ENCODE results near the gene AMMECR1.
"Not testable (repeated sequence)": the region's sequence is repeated elsewhere in the genome, so short reads cannot be mapped to it uniquely, and the experiment has no call there.

Gene AMMECR1

DNA sequence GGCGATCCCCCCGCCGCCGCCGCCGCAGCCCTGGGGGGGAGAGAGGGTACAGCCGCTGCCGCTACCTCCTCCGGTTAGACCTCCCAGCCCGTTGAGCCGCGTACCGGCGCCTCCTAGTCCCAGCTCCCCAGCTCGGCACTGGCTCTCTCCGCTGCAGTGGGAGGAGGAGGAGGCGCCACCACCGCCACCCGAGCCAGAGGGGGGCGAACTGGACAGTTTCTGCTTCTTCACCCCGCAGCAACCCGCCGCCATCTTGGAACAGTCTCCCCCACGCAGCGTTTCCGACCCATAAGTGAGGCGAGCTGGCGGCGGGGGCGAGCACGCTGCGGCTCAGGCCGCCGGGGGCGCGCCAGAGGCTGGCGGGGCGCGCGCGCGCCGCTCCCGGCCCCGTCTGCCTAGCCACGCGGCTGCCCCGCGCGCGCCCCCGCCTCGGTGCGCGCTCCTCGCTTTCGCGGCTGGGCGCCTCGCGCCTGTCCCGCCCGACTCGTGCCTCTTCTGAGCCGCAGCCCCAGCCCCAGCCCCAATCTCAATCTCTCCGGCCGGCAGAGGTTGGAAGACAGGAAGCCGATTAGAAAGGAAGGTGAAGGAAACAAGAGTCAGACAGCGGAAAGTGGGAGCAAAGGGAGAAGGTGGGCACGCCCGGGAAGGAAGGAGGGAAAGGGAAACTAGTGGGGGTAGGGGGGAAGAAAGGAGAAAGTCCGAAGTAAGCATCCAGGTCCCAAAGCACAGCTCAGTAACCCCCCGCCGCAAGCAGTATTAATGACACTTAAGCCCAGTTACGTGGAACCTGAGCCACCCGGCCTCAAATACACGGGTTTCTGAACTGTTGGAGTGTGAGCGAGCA lies at the start of gene AMMECR1:
TSS of gene AMMECR1 (minus strand) at position 266 of the 844 bp plus-strand sequence. CDS start at position 252, 14 bp downstream.
- DNase-seq, result peak; percentile 85

DNA sequence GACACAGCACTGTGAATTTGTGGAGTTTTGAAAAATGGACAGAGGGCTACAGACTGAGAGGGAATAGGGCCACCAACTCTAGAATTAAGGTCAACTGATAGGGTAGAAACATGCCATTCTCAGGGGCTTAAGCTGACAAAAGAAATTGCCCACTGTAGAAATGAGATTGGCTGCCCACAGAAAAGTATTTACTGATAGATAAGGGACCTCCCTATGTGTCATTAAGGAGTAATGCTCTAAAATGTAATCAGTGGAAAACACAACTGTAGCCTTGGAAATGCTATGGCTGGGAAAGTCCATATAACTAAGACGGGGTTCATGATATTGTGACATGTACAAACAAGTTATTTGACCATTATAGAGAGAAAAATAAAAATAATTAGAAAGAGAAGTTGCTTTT lies 45.4 kb upstream of the AMMECR1 start:
- DNase-seq, result no peak

DNA sequence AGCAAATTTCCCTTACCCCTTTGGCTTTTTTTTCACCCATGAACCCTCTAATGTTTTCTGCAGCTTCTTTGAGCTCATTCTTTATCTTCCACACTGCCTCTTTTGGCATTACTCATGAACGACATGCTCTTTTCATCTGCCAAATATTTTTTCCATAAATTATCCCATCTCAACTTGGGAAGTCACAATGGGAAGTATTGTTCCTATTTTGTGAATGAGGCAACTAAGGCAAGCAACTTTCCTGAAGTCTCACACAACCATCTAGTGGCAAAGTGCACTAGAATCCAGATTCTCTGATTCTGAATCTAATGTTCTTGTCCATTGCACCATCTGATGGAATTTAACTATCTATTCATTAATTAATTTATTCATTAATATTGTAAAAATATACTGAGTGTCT lies 41.4 kb upstream of the AMMECR1 start:
- DNase-seq, result no peak

DNA sequence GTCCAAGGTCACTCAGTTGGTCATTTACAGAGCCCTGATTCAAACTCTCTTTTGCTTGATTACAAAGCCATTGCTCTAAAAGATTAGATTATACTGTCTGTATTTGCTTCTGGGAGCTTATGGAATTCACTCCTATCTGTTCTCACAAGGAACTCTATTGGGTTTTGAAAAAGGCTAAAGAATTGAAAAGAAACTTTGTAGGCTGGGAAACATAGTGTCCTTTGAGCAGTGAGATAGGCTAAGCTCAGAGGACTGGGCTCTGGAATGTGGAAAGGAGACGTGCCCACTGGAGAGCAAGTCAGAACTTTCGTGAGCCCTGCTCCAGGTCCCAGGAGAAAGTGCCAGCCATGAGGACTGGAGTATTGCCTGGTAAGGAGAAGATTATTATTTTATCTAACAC lies 40.7 kb upstream of the AMMECR1 start, which contains the start of gene RTL9:
TSS of gene RTL9 (plus strand) at position 301 of the 400 bp plus-strand sequence. CDS start 91,770 bp downstream, outside the sequence.
- no peak for DNase-seq

DNA sequence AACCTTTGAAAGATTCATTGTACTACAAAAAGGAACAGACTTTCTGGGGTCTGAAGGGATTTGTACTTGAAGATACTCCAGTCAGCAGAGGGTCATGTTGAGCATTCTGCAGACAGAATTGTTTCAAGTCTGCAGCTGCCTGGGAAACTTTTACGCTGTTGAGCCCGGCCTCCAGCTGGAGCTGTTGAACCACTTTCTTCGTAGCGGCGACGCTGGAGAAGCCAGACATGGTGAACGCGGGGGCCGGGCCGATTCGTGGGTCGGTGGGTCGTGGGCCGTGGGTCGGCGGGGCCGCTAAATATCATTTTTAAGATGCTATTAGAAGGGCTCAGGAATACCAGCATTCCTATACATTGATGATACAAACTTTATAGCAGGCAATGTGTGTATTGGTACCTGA lies 28.8 kb upstream of the AMMECR1 start:
- no peak for DNase-seq

DNA sequence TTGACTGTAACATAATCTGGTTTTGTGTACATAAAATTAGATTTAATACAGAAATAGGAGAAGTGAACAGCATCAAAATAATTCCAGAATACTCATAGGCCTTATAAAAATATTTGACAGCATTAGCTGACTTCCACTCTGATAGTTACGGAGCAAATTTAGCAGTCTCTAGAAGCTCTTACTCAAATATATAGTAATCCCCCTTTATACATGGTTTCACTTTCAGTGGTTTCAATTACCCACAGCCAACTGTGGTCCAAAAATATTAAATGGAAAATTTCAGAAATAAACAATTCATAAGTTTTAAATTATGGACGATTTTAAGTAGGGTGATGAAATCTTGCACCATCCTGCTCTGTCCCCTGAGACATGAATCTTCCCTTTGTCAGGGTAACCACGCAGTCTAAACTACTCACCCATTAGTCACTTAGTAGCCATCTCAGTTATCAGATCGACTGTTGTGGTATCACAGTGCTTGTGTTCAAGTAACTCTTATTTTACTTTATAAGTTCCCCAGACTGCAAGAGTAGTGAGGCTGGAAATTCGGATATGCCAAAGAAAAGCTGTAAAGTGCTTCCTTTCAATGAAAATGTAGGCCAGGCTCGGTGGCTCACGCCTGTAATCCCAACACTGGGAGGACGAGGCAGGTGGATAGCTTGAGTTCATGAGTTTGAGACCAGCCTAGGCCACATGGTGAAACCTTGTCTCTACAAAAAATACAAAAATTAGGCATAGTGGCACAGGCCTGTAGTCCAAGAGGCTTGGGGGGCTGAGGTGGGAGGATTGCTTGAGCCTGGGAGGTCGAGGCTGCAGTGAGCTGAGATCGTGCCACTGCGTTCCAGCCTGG lies 23.5 kb upstream of the AMMECR1 start:
- no peak for DNase-seq

DNA sequence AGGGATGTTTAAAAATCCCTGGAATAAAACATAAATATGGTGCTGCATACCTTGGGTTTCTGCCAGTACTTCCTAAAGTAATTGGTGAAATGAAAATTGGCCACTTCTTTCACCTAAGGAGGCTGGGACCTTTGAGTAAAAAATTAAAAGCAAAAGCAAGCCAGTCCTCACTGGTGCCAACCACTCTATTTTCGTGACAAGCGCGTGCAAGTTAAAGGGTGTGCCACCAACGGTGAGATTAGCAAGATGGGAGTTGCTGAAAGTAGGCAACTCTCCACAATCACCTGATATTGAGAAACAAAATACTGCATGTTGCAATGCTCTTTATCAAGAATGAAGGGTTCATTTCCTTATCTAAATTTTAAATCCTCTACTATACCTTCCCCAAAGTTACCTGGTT lies 21.1 kb upstream of the AMMECR1 start:
- no peak for DNase-seq

DNA sequence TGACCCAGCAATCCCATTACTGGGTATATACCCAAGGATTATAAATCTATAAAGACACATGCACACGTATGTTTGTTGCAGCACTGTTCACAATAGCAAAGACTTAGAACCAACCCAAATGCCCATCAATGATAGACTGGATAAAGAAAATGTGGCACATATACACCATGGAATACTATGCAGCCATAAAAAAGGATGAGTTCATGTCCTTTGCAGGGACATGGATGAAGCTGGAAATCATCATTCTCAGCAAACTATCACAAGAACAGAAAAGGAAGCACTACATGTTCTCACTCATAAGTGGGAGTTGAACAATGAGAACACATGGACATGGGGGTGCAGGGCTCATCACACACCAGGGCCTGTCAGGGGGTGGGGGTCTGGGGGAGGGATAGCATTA lies 15.6 kb upstream of the AMMECR1 start:
- DNase-seq, result not testable (repeated sequence)

DNA sequence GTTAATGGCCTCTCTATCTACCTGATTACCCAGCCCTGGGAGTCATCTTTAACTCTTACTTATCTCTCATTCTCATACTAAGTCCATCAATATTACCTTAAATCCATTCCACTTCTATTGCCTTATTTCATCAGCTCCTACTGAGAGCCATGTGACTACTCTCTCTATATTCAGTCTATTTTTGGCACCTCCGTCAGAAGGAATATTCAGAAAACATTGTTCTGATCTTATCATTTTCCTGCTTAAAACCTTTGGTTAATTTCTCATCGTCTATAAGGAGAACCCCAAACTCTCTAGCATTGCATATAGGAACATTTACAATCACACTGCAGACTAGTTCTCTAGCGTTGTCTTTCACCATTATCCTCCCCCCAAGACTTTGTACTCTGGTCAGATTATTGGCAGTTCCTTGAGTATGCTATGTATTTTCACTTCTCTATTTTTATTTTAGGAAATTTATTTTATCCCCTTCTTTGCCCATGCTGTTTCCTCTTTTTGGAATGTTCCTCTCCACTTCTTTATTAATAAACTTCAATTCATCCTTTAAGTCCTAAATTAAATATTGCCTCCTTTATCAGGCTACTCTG lies 13.7 kb upstream of the AMMECR1 start:
- no peak for DNase-seq

DNA sequence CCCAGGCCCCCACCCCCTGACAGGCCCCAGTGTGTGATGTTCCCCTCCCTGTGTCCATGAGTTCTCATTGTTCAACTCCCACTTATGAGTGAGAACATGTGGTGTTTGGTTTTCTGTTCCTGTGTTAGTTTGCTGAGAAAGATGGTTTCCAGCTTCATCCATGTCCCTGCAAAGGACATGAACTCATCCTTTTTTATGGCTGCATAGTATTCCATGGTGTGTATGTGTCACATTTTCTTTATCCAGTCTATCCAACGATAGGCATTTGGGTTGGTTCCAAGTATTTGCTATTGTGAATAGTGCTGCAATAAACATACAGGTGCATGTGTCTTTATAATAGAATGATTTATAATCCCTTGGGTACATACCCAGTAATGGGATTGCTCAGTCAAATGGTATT lies 10.7 kb upstream of the AMMECR1 start:
- DNase-seq, result not testable (repeated sequence)

DNA sequence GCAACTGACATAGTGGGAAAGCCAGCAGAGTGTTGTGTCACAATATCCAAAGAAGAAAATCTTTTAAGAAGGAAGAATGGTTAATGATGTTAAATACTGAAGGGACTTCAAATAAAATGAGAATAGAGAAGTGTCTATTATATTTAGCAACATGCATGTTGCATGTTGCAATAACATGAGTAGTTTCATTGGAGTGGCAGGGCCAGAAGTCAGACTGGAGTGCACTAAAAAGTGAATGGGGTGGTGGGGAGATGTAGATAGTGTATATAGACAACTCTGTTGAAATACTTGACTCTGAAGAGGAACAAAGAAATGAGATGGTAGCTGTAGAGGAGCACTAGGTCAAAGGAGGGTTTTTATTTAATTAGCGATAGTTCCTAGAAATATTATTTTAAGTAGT lies 9.5 kb upstream of the AMMECR1 start:
- DNase-seq, result no peak

DNA sequence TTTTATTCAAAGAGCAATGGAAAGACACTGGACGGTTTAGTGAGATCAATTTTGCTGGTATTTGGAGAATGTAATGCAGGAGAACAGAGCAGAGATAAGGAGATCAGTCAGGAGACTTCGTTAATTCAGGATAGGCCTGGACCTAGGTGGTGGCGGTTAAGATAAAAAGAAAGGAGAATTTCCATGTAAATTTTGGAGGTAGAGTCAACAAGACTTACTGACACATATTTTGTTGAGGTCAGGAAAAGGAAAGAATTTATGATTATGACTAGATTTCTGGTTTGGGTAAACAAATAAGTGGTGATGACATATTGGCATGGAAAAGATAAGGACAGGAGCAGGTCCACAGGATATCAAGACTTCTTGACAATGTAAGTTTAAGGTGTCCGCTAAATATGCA lies 8.8 kb upstream of the AMMECR1 start:
- no peak for DNase-seq

DNA sequence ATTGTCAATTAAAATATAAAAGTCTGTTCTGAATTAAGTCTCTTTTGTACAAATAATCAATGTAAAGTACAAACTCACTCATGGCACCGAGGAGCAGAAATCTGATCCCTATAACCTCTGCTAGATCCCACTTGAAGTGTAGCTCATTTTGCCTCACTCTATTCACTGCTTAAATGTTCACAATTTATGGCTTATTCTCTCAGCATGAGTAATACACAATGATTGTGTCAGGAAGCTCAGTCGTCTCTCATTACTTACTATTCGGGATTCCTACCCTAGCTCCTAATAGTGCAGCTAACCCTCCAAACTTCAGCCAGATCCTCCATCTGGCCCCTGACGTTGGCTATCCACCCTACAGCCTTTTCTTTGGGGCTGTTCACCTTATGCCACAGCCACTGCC lies 4.7 kb upstream of the AMMECR1 start:
- DNase-seq, result no peak

DNA sequence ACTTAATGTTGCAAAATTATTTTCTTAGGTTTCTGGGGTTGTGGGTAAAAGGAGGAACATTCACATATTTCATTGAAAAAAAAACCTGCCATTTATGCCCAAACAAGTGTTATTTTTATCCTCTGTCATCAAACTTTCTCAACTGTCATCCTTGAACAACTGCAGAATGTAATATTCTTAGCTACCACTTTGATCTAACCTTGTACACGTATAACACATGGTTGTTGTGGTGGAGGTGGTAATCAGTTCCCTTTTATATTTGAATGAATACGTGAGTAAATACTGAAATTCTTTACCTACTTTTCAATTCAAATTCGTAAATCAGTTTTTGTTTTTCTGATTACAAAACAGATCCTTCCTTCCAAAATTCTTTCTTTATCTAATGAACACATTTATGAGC lies 3.8 kb upstream of the AMMECR1 start:
- no peak for DNase-seq

DNA sequence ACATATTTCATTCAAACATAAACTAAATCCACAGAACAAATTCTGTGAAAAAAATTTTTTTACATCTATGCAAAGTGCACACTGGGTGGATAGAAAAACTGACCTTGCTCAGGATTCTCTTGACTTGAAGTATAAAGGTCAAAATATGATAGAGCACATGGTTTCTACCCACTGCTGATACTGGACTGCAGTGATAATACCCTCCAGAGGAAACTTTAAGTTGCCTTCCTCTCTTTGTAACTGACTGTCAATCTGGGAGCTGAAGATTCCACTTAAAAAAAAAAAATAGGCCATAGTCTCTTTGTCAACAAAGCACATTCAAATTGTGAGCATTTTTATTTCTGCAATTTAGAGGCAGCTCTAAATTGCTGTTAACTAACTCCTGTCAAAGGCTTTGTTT lies 3.2 kb upstream of the AMMECR1 start:
- DNase-seq, result no peak

DNA sequence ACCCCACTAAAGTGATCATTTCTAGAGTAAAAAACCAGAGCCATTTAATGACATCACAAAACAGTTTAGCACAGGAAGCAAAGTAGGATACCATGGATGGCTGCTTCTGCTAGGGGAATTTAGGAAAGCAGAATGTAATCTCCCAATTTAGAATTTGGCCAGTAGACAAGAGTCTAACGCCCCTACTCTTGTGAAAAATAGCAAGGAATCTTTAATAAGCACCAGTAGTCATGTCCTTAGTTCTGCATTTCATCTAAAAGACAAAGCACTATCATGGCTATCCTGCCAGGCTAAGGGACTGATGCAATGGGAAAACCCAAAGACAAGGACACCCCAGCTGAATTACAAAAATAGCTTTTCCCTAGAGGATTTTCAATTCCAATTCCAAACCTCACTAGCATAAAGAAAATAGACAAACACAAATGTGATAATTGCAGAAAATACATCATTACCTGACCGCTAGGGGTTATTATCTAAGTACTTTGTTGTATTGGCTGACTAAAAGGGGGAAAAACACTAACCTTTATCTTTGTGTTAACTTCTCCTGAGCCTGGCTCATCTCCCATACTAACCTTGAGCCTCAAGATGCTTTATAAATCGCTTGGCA lies 2.6 kb upstream of the AMMECR1 start:
- no peak for DNase-seq

DNA sequence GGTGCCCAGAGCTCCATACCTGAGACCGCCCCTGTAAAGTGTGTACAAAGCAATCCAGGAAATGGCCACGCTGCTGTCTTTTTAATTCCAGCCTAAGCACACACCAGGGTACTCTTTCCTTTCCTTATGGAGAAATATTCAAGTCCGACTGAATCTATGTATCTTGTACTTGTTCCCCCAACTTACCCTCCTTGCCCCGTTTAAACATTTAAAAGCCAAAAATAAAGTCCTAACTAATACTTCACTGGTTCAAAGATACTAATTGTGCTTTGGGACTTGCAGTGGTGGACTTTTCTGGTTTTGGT lies 731 bp upstream of the AMMECR1 start:
- DNase-seq, result no peak

DNA sequence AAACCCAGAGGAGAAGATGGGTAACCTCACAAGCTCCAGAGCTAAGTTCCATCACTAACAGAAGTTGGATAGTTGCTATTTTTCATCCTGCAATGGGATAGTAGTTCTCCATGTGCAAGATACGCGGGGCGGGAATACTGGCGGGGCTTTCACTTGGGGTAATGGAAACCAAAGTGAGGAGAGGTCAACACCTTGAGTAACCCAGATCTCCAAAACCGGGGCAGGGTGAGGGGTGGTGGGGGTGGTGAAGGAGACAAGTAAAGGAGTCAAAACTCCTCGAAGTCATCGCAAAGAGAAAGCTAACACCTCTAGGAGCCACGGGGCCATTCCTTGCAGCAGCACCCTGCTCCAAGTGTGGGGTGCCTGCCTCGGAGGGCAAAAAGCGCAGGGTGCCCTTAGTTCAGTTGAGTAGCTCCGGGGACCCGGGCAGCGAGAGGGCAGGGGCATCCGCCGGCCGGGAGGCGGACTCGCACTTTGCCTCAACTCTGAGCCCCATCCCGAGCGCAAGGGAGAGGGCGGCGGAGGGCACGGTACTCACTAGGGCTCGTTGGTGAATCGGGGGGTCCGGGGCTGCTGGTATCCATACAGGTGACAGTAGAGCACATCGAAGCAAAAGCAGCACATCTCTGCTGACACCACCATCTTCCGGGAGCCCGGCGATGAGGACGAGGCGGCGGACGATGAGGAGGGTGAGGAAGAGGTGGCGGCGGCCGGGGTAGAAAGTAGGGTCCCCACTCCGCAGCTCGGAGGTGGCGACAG lies 645 bp downstream of the AMMECR1 start:
- peak; percentile 35 for DNase-seq

DNA sequence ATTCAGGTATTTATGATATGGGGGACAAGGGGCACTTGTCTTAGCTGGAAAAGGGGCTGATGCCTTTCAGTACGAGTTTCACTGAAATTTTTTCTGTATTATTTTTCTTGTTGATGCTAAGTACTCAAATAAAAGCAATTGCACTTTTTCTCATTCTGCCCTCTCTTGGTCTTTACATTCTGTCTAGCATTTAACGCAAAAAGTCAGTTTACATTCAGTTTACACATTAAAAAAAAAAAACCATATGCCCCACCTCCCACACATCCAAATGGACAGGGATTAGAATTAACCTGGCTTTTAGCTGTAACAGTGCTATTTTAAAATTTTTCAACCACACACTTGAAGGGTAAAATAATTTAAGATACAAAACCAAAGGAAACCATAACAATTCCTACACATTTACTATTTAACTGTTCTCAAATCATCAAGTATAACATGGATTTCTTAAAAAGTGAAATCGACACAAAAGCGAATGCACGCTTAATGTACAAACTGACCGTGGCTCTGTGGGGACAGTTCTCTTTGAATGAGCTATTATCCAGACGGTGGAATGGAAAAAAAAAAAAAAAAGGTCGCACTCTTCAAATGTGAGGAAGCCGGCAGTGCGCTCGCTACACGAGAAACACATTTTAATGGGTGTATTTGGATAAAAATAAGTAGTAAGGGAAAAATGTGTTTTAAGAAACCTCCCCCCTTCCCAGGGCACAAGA lies 1.4 kb downstream of the AMMECR1 start:
- no peak for DNase-seq

DNA sequence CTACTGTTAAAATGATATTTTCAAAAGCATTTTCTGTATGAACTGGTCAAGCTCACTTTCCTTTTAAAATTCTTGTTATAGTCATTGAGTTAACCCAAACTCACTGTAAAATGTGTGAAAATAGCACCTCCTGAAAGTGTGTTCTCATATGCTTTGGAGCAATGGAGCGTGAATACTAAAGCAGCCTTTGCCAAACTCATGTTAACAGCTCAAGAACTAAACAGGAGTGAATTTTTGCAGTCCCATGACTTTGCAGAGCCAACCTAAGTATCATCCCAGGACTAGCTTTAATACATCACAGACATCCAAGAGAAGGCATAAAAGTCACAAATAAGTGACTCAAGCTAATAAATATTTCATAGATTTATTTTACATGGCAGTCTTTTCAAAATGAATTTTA lies 2.3 kb downstream of the AMMECR1 start:
- DNase-seq, result no peak

DNA sequence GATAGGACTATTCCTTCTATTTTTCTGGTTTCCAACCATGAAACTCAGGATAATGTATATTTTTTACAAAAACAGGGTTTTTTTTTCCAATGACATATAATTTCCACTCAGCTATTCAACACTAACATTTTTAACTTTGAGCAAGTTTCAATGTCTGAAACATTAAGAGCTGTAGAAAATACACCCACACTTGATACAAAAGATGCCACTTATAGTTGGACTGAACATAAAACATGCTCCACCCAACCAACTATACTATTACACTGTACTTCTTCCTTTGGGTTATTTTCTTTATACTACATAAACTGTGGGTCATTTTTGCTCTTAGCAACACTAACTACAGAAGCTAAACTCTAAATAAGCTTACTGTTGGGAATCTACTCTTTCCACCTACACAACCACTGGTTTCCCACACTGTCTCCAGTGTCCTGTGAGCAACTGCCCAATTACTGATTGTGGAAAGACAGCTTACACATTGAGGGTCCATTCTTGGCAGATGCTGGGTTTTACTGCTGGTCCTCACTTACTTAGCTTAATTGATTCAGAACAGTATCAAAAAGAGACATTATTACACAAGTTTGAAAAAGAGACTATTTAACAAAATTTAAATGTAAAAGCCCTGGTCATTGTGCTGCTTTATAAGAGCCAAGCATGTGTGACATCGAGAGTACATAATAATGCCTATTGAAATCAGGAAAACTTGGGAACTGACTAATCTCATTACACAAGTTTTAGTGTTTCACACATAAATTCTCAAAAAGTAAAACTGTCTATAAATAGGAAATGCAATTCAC lies 6.3 kb downstream of the AMMECR1 start:
- DNase-seq, result no peak

Data from activated CD4-positive, alpha-beta T cell treated with anti-CD3 and anti-CD28 coated beads for 48 hours (primary cell).